H4 (cell line): ENCODE data around the gene EFHC1. TPM values are rescaled to one million over a fixed set of nuclear protein-coding genes. Genes with fewer than 3 reads are reported as not detected.

Source experiments
- DNase-seq: peaks from one replicate; pipeline ENCODE4 v3.0.0-alpha.2; 2015; ENCODE audit warnings: low spot score
- total RNA-seq: library from RNA; depleted of rRNA; stranded (reverse); fragments of >200 nt; shearing (Covaris generic); gene quantifications from 2 replicates; pipeline ENCODE4 v1.2.3, GENCODE V29; 2014

EFHC1 gene
- total RNA-seq, 1 experiment from 2014 or later: 35.9 TPM

GRCh38 chr6:52538252-52538900, 118.2 kb downstream of the EFHC1 start:
- no peak for DNase-seq

- no peak for DNase-seq
Measured at GRCh38 chr6:52538901-52539354, 118.8 kb downstream of the EFHC1 start.

DNA sequence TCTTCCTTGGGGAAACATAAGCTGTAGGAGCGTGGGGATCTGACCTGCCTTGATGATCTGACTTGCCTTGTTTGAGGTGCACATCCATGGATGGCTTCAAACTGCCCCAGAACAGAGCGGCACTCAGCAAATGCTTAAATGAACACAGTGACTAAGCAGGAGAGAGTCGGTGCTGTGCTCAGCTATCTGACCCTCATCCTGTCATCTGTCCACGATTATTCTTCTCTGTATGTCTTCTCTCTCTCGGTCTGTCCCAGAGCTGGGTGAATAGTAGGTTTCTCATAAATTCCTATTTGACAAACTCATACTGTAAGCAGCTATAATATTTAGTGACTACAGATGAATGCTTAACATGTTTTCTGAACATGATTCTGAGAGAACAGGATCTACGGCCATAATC, 119.5 kb downstream of the EFHC1 start:
- no peak for DNase-seq

DNA sequence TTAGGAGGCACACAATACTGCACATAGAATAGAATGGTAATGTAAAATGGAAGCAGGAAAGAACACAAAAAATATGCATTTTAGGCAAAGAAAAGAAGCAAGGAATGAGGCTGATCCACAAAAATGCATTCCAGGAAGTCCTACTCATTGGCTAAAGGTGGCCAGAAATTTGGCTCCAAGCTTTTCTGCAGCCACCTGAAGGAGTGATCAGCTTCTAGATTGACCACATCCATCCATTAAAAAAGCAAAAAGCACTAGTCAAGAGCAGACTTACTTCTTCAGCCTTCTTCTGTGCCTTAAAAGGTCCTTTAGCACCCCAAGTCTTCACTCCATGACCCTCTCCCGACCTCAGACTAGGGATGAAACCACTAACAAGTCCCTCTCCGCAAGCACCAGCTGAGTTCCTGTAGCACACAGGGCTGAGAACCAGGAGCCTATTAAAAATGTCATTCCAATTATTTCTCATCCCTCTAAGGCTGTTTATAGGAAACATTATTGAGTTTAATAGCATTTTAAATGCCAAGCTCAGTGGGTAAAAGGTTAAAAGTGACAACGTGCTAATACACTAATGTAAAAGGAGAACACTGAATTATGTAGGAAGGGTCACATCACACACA, 120.3 kb downstream of the EFHC1 start:
- DNase-seq: no peak

- no peak for DNase-seq
Measured at GRCh38 chr6:52541135-52541534, 121.0 kb downstream of the EFHC1 start.

DNA sequence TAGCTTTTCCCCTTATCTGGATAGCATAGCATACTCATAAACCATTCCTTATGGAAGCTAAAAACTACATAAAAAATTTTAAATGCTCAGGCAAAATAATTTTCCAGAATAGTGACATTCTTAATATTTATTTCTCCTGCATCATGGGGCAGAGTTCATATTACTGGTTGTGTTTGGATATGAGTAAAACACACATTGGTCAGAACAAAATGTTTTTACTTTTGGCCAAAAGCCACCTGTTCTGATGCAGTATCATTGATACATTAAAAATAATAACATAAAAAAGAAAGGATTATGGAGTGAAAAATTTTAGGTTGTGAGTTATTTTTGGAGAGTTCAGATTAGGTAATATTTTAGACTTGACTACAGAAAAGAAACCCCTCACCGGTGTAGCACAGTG, 123.1 kb downstream of the EFHC1 start:
- DNase-seq: no peak

GRCh38 chr6:52543729-52544601, 123.8 kb downstream of the EFHC1 start:
- no peak for DNase-seq

GRCh38 chr6:52544602-52545405, 124.7 kb downstream of the EFHC1 start:
- no peak for DNase-seq

DNA sequence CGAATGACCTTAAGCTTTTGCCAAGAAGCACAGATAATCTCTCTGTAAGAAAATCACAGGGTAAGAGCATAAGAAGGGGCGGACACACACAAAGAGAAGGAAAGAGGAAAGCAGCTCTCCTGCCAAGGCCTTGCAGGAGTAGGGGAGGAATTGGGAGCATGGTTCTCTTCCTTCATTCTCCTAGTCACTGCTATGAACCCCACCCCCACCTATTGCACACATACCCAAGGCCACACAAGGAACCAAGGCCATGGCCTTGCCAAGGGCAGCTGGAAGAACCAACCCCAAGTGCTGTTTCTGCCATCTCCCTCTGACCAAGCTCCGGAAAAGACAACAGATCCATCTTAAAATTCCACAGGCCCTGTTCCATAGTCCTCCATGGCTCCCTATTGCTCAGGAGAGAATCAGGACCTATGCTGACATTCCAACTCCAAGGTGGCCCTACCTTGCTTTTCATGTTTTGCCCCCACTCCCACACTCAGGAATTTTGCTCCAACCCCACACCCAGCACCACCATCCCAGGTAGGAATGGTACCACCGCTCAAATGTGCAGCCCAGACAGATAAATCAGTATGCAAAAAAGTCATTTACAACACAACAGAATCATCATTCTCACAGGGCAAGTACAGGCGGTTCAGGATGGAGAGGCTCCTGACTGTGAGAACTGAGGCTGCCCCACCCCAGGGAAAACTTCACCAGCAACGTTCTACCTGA, 125.4 kb downstream of the EFHC1 start:
- no peak for DNase-seq

DNA sequence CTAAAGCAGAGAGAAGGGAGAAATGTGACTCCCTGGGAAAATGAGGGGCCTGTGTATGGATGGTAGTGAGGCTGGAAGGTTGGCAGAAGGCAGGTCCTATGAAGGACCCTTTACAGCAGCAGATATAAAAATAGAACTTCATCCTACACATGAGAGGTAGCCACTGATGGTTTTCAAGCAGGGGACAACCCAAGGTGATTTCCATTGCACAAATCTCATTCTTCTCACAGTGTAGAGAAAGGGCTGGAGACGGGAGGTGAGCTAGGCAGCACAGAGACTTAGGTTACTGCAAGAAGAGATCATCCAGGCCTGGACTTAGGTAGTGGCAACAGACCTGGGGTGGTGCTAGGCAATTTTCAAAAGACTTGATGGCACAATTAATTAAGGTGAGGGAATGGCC, 126.0 kb downstream of the EFHC1 start:
- no peak for DNase-seq

DNA sequence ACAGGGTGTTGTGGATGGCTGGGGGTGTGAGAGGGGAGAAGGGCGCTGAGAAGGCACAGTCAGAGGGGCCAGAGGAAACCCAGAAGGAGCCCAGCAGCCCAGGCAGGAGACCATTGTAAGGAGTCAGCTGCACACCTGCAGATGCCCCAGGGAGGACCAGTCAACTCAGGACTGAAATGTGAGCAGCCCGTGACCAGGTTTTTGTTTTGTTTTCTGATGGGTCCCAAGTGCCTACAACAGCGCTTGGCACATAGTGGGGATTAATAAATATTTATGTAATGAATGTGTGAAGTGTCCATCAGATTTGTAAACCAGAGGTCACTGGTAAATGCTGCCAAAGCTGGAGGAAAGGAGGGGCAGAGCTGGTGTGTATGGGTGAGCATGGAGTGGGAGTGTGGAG, 126.5 kb downstream of the EFHC1 start:
- DNase-seq: no peak

- no peak for DNase-seq
Measured at GRCh38 chr6:52547647-52548352, 127.7 kb downstream of the EFHC1 start.

- DNase-seq: no peak
Measured at GRCh38 chr6:52548353-52548713, 128.2 kb downstream of the EFHC1 start.

GRCh38 chr6:52548999-52549398, 128.9 kb downstream of the EFHC1 start:
- DNase-seq: no peak

GRCh38 chr6:52549428-52549827, 129.3 kb downstream of the EFHC1 start:
- no peak for DNase-seq

GRCh38 chr6:52550014-52550575, 130.0 kb downstream of the EFHC1 start:
- DNase-seq: no peak

DNA sequence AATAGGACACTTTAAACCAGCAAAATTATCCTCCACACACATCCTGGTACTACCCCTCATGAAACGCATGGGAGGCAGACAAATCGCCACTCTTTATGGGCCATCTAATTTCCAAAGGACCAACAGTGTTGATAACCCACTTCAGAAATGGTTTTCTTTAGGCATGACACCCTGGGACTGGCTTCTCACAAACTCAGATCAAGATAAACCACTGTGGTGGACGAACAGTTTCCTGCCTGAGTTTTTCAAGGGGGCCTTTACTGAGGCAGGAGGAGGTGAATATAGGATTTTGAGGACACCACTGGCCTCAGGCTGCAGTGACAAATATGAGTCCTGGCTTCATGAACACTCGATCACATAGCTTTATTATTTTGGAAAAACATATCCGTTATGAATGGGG, 130.7 kb downstream of the EFHC1 start:
- DNase-seq: no peak

DNA sequence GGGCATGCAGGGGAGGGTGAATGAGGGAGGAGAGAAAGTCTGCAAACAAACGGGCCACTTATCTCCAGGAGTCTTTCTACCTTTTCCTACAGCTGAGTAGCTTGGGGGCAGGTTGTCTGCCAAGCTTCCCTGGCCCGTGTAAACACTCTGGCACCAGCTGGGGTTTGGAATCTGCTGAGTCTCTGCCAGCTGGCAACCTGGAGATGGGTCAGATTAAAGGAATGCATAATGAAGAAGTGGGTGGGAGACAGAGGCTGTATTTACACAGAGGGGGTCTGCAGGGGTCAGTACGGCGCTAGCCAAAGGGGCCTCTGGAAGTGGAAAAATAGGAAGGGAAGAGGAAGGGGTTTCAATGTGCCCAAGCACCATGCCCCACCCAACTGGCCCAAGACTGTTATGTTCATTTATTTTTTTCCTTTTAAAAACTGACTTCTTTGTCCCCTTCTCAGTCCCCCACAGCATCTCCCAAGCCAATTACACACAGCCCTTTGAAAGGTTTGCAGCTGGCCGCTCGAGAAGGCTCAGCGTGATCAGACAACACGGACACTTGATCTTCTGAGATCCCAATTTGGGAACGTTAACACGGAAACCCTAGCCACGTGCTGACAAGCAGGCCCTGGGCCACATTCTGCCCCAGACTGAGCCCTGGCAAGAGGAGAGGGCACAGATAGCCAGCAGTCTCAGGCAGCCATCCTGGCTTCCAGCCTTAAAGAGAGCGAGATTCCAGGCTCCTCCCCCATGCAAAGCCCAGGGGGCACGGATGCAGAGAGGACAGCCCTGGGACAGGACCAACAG, 131.5 kb downstream of the EFHC1 start:
- peak; percentile 95 for DNase-seq

DNA sequence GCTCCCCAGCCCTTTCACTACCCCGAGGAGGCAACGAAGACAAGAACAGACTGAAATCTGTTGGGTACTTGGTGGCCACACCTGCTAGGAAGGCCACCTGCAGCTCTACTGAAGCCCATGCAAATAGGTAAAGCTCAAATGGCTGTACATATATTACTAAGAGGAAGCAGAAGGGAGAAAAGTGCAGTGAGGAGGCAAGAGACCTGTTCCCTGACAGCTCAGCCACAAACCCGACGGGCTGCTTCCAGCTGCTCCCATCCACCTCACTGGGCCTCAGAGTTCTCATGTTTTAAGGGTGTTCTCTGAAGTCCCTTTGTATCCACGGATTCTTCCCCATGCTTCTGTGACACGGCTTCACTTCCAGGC, 132.1 kb downstream of the EFHC1 start:
- DNase-seq: no peak

- no peak for DNase-seq
Measured at GRCh38 chr6:52553158-52553557, 133.0 kb downstream of the EFHC1 start.
